ENCODE measurements around the gene SAXO2. TPM values are rescaled to one million over a fixed set of nuclear protein-coding genes. Genes with fewer than 3 reads are reported as not detected.
"Not testable (repeated sequence)": the region's sequence is repeated elsewhere in the genome, so short reads cannot be mapped to it uniquely, and the experiment has no call there.

SAXO2 gene
- total RNA-seq, 1 donor, result 2.1 TPM

- H3K4me3 ChIP-seq (ENCODE audit: low read length), result no peak overlapping the region
- H3K27me3 ChIP-seq (ENCODE audit: insufficient read depth, low read length), result no peaks in the 10 kb centered on the region
- H3K4me1 ChIP-seq (ENCODE audit: insufficient read depth, low read length), result peaks cover 9% of the 10 kb centered on the region
- H3K9me3 ChIP-seq (ENCODE audit: low read depth, low read length), result no peaks in the 10 kb centered on the region
Observed at GRCh38 chr15:82301296-82302016, 38.8 kb downstream of the SAXO2 start.

- Histone ChIP-seq H3K9me3 (ENCODE audit: low read depth, low read length) (no peaks in the 10 kb centered on the region), H3K4me1 (ENCODE audit: insufficient read depth, low read length) (no peaks in the 10 kb centered on the region), H3K4me3 (ENCODE audit: low read length) (no peak overlapping the region), H3K27me3 (ENCODE audit: insufficient read depth, low read length) (no peaks in the 10 kb centered on the region)
Observed at GRCh38 chr15:82303956-82304777, 41.5 kb downstream of the SAXO2 start.

GRCh38 chr15:82304778-82305090 lies 42.1 kb downstream of the SAXO2 start:
- H3K27me3 ChIP-seq (ENCODE audit: insufficient read depth, low read length), result no peaks in the 10 kb centered on the region
- no peaks in the 10 kb centered on the region for H3K9me3 ChIP-seq (ENCODE audit: low read depth, low read length)
- H3K4me3 ChIP-seq (ENCODE audit: low read length), result no peak overlapping the region
- H3K4me1 ChIP-seq (ENCODE audit: insufficient read depth, low read length), result no peaks in the 10 kb centered on the region

GRCh38 chr15:82305621-82306048 lies 43.0 kb downstream of the SAXO2 start:
- Histone ChIP-seq H3K9me3 (ENCODE audit: low read depth, low read length) (no peaks in the 10 kb centered on the region), H3K4me3 (ENCODE audit: low read length) (no peak overlapping the region), H3K27me3 (ENCODE audit: insufficient read depth, low read length) (no peaks in the 10 kb centered on the region), H3K4me1 (ENCODE audit: insufficient read depth, low read length) (no peaks in the 10 kb centered on the region)

- Histone ChIP-seq H3K4me3 (ENCODE audit: low read length) (no peak overlapping the region), H3K4me1 (ENCODE audit: insufficient read depth, low read length) (no peaks in the 10 kb centered on the region), H3K9me3 (ENCODE audit: low read depth, low read length) (no peaks in the 10 kb centered on the region), H3K27me3 (ENCODE audit: insufficient read depth, low read length) (no peaks in the 10 kb centered on the region)
Observed at GRCh38 chr15:82306791-82307713, 44.4 kb downstream of the SAXO2 start.

- Histone ChIP-seq H3K4me3 (ENCODE audit: low read length) (no peak overlapping the region), H3K4me1 (ENCODE audit: insufficient read depth, low read length) (no peaks in the 10 kb centered on the region), H3K9me3 (ENCODE audit: low read depth, low read length) (no peaks in the 10 kb centered on the region), H3K27me3 (ENCODE audit: insufficient read depth, low read length) (no peaks in the 10 kb centered on the region)
Observed at GRCh38 chr15:82307714-82308081, 45.1 kb downstream of the SAXO2 start.

- no peak overlapping the region for H3K4me3 ChIP-seq (ENCODE audit: low read length)
- H3K4me1 ChIP-seq (ENCODE audit: insufficient read depth, low read length), result no peaks in the 10 kb centered on the region
- H3K9me3 ChIP-seq (ENCODE audit: low read depth, low read length), result no peaks in the 10 kb centered on the region
- no peaks in the 10 kb centered on the region for H3K27me3 ChIP-seq (ENCODE audit: insufficient read depth, low read length)
Observed at GRCh38 chr15:82309802-82310201, 47.2 kb downstream of the SAXO2 start.

GRCh38 chr15:82311321-82311720 lies 48.7 kb downstream of the SAXO2 start:
- not testable (repeated sequence) for H3K27me3 ChIP-seq (ENCODE audit: insufficient read depth, low read length); H3K4me1 ChIP-seq (ENCODE audit: insufficient read depth, low read length); H3K9me3 ChIP-seq (ENCODE audit: low read depth, low read length); H3K4me3 ChIP-seq (ENCODE audit: low read length)

GRCh38 chr15:82312586-82313349 lies 50.1 kb downstream of the SAXO2 start:
- Histone ChIP-seq H3K4me3 (ENCODE audit: low read length) (no peak overlapping the region), H3K9me3 (ENCODE audit: low read depth, low read length) (no peaks in the 10 kb centered on the region), H3K27me3 (ENCODE audit: insufficient read depth, low read length) (no peaks in the 10 kb centered on the region), H3K4me1 (ENCODE audit: insufficient read depth, low read length) (no peaks in the 10 kb centered on the region)

GRCh38 chr15:82313446-82313845 lies 50.8 kb downstream of the SAXO2 start:
- Histone ChIP-seq H3K4me3 (ENCODE audit: low read length) (no peak overlapping the region), H3K4me1 (ENCODE audit: insufficient read depth, low read length) (no peaks in the 10 kb centered on the region), H3K27me3 (ENCODE audit: insufficient read depth, low read length) (no peaks in the 10 kb centered on the region), H3K9me3 (ENCODE audit: low read depth, low read length) (no peaks in the 10 kb centered on the region)

- not testable (repeated sequence) for H3K27me3 ChIP-seq (ENCODE audit: insufficient read depth, low read length); H3K9me3 ChIP-seq (ENCODE audit: low read depth, low read length); H3K4me3 ChIP-seq (ENCODE audit: low read length); H3K4me1 ChIP-seq (ENCODE audit: insufficient read depth, low read length)
Observed at GRCh38 chr15:82313951-82314768, 51.5 kb downstream of the SAXO2 start.

- Histone ChIP-seq H3K4me3 (ENCODE audit: low read length) (no peak overlapping the region), H3K4me1 (ENCODE audit: insufficient read depth, low read length) (no peaks in the 10 kb centered on the region), H3K9me3 (ENCODE audit: low read depth, low read length) (no peaks in the 10 kb centered on the region), H3K27me3 (ENCODE audit: insufficient read depth, low read length) (no peaks in the 10 kb centered on the region)
Observed at GRCh38 chr15:82314769-82315518, 52.3 kb downstream of the SAXO2 start.

GRCh38 chr15:82315519-82316246 lies 53.1 kb downstream of the SAXO2 start:
- no peaks in the 10 kb centered on the region for H3K4me1 ChIP-seq (ENCODE audit: insufficient read depth, low read length)
- no peaks in the 10 kb centered on the region for H3K27me3 ChIP-seq (ENCODE audit: insufficient read depth, low read length)
- no peaks in the 10 kb centered on the region for H3K9me3 ChIP-seq (ENCODE audit: low read depth, low read length)
- H3K4me3 ChIP-seq (ENCODE audit: low read length), result no peak overlapping the region
